ENCODE results near the gene GRID2.
"Not testable (repeated sequence)": the region's sequence is repeated elsewhere in the genome, so short reads cannot be mapped to it uniquely, and the experiment has no call there.

Gene GRID2

DNA sequence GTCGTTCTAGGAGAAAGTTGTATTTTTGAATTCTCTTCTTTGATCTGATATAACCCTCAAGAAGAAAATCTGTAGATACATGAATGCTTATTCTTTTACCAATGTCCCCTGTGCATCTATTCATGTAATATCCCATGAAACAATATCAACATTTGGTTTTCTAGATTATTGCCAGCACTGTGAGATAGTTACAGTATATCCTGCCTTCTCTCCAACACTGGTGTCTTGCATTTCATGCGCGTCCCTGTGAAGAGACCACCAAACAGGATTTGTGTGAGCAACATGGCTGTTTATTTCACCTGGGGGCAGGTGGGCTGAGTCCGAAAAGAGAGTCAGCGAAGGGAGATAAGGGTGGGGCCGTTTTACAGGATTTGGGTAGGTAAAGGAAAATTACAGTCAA lies 135.0 kb downstream of the GRID2 start:
- not testable (repeated sequence) for DNase-seq (ENCODE audit: low spot score)

GRCh38 chr4:92442131-92442530 lies 138.4 kb downstream of the GRID2 start:
- DNase-seq (ENCODE audit: low spot score) = not testable (repeated sequence)

DNA sequence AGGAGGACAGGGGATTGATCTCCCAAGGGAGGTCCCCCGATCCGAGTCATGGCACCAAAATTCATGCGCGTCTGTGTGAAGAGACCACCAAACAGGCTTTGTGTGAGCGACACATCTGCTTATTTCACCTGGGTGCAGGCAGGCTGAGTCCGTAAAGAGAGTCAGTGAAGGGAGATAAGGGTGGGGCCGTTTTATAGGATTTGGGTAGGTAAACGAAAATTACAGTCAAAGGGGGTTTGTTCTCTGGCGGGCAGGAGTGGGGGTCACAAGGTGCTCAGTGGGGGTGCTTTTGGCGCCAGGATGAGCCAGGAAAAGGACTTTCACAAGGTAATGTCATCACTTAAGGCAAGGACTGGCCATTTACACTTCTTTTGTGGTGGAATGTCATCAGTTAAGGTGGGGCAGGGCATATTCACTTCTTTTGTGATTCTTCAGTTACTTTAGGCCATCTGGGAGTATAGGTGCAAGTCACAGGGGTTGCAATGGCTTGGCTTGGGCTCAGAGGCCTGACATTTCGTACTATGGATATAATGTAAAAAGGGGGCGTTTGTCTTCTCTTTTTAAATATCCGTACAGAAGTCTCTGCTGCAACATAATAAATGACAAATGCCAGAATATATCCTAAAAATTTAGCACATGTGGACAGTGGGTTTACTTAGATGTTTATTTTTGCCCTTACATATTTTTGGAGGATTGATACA lies 140.5 kb downstream of the GRID2 start:
- DNase-seq (ENCODE audit: low spot score) = not testable (repeated sequence)

DNA sequence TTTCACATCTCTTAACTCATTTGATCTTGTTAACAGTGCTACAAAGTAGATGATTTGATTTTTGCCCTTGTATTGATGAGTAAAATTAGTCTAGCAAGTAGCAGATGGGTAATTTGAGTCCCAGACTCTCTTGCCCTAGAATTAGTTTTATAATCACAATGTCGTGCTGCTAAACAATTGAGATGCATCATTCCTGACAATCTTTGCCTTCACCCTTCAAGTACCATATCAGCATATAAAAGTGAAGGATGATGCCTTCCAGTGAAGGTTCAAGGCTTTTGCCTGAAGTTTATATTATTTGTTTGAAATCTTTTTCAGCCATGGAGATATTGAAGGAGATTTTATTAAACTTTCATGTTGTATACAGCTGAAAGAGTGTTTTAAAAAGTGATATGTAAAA lies 141.4 kb downstream of the GRID2 start:
- DNase-seq (ENCODE audit: low spot score) = no peak

DNA sequence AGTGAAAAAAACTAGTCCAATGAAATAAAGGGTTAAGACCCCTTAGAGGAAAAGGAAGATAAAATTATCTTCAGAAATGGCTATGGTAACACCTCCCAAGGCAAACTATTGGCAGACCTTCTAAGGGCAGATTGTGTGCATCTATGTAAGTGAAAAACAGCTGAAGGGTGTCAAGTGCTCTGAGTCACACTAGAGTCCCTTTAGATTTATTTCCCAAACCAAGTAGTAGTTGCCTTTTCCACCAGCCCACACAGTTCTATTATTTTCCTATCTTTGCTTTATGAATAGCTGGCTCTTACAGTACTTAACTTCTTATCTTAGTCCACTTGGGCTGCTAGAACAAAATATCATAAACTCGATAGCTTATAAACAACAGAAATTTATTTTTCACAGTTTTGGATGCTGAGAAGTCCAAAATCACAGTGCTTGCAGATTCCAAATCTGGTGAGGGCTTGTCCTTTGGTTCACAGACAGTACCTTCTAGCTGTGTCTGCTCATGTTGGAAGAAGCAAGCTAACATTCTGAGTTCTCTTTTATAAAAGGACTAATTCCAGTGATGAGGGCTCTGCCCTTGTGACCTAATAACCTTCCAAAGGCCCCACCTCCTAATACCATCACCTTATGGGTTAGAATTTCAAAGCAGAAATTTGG lies 143.6 kb downstream of the GRID2 start:
- no peak for DNase-seq (ENCODE audit: low spot score)

- DNase-seq (ENCODE audit: low spot score) = not testable (repeated sequence)
These were observed 144.4 kb downstream of the GRID2 start for GRCh38 chr4:92448176-92448575.

- no peak for DNase-seq (ENCODE audit: low spot score)
These were observed 146.9 kb downstream of the GRID2 start for GRCh38 chr4:92450694-92451093.

GRCh38 chr4:92451782-92452181 lies 148.0 kb downstream of the GRID2 start:
- DNase-seq (ENCODE audit: low spot score) = no peak

DNA sequence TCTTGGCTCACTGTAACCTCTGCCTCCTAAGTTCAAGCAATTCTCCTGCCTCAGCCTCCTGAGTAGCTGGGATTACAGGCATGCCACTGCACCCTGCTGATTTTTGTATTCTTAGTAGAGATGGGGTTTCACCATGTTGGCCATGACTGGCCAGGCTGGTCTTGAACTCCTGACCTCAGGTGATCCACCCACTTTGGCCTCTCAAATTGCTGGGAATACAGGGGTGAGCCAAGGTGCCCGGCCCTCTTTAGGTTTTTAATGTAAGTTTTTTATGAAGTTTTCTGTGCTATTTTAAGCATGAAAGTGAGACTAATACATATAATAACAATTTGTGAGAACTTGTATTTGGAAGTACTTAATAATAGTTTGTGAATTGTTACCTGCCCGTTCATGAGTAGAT lies 148.6 kb downstream of the GRID2 start:
- not testable (repeated sequence) for DNase-seq (ENCODE audit: low spot score)

DNA sequence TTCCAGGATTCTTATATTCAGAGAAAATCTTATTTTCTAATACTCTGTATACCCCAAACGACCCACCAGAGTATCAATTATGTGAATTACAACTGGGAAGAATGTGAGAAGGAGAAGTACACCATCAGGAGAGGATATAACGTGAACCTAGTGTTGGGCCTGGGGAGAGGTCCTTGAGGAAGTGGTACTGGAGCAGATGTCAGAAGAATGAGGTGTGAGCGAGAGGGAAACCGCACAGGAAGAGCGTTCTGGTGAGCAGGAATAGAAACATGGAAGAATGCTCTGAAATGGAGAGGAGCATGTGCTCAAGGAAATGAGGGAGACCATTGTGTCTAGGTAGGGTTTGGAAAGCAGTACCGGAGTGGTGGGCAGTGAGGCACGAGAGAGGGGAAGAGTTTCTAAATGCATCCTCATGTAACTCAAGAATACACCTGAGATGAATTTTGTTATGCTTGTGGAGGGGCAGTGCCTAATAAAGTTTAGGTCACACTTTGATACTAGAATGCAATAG lies 151.6 kb downstream of the GRID2 start:
- no peak for DNase-seq (ENCODE audit: low spot score)

DNA sequence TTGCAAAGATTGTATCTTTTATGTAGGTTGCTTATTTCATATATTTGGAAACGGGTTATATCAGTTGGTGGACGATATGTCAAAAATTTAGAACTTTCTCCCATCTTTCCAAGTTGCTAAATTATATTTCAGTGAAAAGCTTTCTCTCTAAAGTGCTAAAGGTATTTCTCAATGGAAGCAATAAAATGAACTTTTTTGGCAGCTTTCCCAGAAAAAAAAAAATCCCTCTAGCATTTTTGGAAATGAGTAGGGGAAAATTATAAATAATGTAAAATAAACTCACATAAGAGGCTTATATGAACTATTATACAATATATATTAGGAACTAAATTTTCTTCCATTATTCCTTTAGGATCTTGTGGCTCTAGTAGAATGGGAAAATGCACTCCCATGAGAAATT lies 152.2 kb downstream of the GRID2 start:
- no peak for DNase-seq (ENCODE audit: low spot score)

- no peak for DNase-seq (ENCODE audit: low spot score)
These were observed 158.0 kb downstream of the GRID2 start for GRCh38 chr4:92461732-92462131.

- no peak for DNase-seq (ENCODE audit: low spot score)
These were observed 173.5 kb downstream of the GRID2 start for GRCh38 chr4:92477298-92477697.

GRCh38 chr4:92483341-92483740 lies 179.6 kb downstream of the GRID2 start:
- no peak for DNase-seq (ENCODE audit: low spot score)

DNA sequence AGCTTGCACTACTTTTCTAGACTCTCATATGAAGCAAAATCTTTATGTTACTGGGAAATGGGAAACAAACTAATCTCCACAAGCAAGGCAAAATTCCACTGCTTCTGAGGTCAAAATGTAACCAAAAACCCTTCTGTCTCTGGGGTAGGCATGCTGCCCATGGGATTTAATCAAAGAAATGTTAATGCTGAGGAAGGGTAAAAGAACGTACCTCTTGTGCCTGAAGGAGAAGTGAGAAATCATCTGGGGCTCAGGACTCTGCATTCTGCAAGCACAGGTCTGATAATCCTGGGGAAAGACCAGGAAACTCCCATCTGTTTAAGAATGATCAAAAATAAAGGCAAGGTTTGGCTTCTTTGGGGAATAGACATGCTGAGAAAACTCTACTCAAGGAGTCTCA lies 184.7 kb downstream of the GRID2 start:
- DNase-seq (ENCODE audit: low spot score) = no peak

DNA sequence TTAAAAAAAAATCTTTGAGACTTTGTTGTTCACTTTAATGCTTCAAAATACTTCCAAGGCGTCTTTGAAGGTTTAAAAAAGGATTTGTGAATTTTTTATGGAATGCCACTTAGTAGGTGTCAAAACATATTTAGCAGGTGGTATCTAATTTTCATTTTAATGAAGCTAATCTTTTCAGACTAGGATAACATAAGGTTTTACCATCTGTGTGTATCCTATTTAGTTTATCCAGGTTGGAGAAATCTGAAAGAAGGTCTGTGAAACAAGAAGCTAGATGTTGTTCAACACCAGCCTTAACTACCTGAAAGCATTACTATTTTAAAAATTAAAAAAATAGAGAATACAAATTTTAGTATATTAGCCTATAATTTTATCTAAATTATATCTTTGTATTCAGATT lies 193.4 kb downstream of the GRID2 start:
- no peak for DNase-seq (ENCODE audit: low spot score)

DNA sequence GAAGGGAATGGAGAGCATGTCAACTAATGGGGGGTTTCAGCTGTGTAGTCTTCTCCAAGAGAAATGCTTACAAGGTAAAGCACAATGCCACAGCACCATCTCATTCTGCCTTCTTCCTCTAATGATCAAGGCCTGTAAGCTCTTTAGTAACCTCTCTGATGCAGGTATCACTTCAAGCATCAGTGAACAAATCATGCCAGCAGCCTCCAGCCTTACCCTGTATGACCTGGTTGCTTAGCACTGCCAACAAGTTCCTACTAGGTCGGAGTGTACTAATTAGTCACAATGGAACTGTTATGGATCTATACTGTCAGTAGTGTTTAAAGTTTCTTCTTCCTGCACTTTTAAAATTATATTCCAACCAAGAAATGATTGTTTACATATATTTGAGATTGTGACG lies 197.7 kb downstream of the GRID2 start:
- DNase-seq (ENCODE audit: low spot score) = no peak

DNA sequence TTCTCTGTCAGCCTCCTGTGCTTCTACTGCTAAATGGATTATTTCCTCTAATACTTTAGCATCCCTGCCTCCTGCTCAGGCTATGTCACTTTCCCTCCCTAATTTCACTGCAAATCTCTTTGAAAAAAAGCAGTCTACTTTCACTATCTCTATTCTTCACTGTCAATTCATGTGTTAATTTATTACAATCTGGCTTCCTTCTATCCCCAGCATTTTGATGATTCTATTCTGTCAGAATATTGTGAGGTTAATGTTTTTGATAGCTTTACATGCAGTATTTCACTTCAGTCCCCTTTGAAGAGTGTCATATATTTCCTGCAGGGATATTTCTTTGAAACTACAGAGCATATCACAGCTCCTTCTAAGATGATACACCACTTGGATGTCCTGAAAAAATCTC lies 203.2 kb downstream of the GRID2 start:
- no peak for DNase-seq (ENCODE audit: low spot score)

- no peak for DNase-seq (ENCODE audit: low spot score)
These were observed 210.9 kb downstream of the GRID2 start for GRCh38 chr4:92514627-92515026.

GRCh38 chr4:92516450-92516849 lies 212.7 kb downstream of the GRID2 start:
- no peak for DNase-seq (ENCODE audit: low spot score)

GRCh38 chr4:92519727-92520126 lies 216.0 kb downstream of the GRID2 start:
- DNase-seq (ENCODE audit: low spot score) = no peak

DNA sequence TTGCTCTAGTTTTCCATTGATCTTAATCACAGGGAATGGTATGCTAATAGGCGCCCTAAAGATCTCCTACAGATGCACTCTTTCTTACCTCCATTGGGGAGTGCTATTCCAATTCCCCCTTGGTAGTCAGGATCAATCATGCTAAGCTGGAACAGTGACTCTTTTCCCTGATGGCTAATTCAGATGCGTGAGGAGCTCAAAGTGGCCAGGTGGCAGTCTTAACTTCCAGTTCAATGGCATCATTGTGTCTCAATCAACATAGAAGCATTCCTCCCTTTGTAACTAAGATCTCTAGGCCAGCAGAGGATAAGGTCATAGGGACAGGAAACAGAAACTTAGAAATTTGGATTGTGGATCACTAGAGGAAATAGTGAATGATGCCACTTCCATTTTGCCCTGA lies 216.8 kb downstream of the GRID2 start:
- peak; percentile 45 for DNase-seq (ENCODE audit: low spot score)

DNA sequence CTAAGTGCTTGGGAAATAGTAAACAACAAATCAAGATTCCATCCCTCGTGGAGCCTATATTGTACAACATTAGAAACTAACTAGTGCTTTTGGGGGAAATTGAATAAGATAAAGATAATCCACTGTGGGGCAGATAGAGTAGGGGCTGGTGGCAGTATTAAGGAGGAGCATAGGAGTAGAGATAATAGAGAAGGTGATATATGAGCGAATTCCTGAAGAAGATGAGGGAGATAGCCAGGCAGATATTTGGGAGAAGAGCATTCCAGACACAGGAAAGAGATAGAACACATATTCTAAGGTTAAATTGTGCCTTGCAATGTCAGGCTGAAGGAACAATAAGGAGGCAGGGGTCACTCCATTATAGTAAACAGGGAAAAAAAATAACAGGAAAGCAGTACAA lies 218.2 kb downstream of the GRID2 start:
- DNase-seq (ENCODE audit: low spot score) = no peak

- peak; percentile 62 for DNase-seq (ENCODE audit: low spot score)
These were observed 218.6 kb downstream of the GRID2 start for GRCh38 chr4:92522356-92522755.
